C1 segment of cervical spinal cord (tissue), 14 donors: ENCODE data around the gene COL3A1.

Experiments
- DNase-seq, 14 donors: peaks; one replicate each; lab custom pipeline; 2025; lab: John Stamatoyannopoulos, UW

COL3A1 gene

DNA sequence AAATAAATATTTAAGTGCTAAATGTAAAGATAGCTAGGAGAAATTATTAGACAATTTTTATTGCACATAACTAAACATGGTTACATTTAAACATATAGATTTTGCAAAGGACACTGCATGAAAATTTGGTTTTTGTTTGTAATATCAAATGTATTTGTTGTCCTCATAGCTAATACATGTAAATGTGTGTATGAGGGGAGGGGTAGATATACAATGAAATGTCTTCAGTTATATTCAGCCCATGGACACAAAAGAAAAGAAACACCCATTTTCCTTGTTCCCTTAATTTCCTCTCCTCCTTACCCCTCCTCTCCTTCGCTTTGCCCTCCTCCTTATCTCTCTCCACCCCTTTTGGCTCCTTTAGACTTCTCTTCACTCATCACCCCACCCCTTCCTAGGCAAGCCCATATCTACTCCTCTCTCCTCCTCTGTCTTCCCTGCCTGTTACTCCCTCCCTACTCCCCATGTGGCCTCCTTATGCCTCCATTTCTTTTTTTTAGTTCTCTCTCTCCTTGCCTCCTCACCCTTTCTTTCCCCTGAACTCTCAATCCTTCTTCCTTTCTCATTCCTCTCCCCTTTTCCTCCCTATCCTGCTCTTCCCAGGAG, 1.4 kb downstream of the COL3A1 start:
- no peak for DNase-seq

DNA sequence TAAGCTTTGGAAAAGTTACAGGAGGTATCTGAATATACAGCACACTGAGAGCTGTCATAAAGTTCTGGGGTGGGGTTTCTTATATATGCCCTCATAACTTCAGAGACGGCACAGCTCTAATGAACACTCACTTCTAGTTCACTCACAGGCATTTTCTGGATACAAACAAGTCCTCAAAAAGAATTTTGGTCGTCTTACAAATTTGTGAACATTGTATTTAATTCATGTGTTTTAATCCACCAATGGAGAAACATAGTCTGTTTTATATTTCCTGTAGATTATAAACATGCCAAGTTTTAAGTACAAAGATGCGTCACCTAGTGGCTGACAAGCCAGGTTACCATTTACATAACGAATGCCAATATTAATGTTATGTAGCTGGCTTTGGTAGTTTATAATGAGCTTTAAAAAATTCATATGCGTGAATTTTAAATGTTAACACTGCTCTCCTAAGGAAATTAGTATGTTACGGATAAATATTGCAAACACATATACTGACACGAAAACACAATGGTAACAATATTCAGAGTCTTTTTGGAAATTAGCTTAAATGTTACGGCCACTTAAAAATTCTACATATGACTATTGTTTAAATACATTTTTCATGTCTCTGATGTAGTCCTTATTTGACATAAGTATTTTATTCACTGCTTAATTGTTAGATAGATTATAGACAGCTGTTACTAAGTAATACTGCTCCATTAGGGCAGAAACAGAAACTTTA, 2.5 kb downstream of the COL3A1 start:
- DNase-seq, result no peak

DNA sequence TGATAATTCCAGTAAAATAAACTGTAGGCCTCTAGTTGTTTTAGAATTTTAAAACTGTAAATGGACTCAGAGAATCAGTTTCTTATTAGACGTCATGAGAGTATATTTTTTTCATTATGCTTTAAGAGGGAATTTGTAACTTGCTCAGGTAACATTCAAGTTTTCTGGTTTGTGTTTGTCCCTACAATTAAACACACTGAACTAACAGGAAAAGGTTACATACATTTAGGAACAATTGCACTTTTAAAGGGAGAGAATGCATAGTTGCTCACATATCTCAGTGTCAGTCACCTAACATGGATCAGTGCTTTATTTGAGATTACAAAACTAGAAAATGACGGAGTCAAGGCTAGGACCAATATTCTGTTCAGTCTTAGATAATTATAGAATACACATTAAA, 3.1 kb downstream of the COL3A1 start:
- no peak for DNase-seq

DNA sequence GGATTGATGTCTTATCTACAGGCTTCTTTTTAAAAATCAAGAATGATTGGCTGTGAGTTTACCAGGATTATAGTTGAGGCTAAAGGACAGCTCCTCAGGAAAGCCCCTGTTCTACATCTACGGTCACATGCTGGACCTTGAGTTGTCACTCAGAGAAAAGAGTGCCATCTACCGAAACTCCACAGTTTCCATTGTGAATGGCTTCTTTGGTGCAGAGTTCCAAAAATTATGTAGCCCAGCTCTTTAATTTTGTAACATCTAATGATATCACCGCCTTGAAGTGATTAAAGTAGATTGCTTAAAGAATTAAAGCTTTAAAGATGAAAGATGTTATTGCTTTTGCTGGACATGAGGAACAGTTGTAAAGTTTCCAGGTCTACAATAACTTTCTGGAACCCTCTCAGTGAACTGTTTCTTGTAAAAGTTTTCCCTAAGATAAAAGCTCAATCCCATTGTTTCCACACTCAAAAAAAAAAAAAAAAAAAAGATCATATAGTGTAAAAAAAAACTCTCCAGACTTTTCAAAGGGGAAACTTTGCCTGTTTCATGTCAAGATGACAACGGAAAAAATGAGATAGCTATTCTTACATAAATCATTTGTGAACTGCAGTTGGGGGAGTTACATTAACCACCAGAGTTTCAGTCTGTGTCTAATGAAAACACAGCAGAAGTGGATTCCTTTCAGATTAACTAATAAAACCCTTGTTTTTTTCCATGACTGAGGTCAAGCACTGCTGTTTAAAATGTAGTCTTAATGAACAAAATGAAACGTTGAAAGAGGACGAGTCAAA, 4.3 kb downstream of the COL3A1 start:
- no peak for DNase-seq

DNA sequence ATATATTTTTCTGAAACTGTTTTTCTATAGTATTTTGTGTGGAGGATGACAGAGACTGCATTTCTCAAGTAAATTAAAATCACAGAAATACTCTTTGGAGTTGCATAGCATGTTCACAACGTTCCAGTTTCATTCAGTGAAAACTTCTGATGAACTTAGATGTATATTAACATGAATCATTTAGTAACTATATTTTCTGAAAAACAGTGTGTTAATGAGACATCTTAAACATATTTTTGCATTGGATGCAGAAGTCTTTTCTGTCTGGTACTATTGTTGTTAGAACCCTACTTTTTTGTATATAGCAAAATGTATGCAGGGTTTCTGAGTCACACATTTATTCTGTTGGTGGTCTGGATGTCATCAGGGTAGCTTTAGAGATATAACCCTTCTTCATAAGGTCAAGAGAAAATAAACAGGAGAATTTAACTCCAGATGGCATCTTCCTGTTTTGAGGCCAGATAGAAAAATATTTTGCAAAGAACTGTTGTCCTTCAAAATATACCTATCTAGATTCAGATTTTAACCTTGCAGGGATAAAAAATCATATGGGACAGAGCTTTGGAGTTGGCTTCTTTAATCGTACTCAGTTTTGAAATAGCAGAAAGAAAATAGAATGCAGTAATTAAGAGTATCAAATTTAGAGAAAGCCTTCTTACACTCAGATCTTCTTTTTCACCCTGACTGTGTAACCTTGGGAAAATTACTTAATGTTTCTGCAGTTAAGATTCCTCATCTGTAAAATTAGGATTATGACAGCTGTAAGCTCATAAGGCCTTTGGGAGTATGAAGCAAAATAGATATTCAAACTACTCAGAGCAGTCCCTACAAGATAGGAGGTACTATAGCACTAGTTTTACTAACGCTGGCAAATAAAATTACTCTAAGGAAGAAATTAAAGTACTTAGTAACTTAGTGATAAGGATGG, 5.3 kb downstream of the COL3A1 start:
- DNase-seq, result no peak

DNA sequence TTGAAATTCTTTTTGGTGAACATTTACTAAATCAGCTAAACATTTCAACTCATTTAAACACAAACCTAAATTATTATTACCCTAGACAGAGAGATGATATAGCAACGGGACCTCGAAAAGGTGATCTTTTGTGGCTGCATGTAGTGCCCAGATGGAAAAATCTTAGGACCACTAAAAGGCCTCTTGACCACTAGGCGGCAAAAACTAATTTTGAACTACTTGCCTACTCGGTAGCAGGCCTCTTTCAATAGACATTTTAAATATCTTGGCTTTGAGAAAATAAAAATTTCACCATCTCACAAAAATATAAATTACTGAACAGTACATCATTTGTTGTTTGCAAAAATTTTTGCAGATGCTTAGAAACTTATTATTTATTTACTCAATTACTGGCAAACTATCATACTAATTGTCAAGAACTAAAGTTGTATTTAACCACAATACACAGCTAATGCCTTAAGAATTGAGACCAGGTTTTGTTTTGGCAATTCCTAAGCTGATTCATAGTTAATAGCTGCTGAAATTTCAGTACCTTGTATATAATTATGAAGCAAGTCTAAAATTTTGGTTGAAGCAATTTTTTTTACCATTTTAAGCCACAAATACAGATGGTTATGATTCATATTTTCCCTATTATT, 9.4 kb downstream of the COL3A1 start:
- no peak for DNase-seq

DNA sequence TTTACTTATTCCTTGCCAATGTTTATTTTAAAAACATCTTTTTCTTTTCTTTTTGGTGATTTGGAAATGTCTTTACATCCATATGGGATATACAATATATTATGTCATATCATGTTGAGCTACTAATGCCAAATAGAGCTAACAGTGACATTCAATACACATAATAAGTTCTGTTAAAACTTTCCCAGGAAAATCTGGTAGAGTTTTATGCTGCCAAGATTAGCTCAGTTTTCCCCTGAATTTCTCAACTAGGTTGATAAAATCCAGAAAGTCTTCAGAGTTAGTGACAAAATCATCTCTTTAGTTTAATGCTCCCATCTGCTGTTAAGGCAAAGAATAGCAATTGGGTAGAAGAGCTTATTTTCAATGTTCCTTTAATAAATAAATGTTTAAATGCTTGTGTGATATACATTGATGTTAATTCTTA, 9.9 kb downstream of the COL3A1 start:
- DNase-seq, result no peak

DNA sequence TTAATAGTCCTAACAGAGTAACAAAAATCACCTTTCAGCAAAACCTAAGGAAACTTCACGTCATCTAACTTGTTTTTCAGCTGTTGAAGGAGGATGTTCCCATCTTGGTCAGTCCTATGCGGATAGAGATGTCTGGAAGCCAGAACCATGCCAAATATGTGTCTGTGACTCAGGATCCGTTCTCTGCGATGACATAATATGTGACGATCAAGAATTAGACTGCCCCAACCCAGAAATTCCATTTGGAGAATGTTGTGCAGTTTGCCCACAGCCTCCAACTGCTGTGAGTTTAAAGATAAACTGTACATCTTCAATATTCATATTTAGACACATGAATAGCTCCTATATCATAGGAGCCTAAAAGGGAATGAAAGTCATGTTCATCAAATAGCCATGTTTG, 10.5 kb downstream of the COL3A1 start:
- DNase-seq, result no peak

DNA sequence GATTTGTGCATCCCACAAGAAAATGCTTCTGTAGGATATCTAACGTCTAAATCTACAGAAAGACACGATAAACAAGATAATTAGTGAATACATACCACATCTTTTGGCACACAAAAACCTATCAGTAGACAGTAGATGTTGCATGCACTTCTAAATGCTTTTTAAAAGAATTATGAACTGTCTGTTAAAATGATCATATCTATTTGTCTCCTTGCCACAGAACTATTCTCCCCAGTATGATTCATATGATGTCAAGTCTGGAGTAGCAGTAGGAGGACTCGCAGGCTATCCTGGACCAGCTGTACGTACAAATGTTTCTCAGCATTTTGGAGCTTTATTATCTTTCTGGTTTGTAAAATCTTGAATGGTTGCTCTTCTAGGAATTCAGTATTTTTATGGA, 12.7 kb downstream of the COL3A1 start:
- DNase-seq, result no peak

DNA sequence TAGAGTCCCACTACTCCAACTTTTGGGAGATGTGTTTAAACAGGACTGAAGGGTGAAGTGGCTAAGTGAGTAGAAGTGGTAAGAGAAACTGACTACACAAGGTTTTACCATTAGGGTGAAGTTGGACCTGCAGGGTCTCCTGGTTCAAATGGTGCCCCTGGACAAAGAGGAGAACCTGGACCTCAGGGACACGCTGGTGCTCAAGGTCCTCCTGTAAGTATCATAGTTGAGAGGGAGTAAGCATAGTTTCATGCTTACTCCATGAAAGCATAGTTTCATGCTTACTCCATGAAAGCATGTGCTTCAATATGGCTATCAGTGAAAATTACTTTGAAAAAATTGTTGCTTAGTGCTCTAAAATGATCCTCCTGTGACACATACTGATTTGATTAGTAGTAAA, 19.1 kb downstream of the COL3A1 start:
- no peak for DNase-seq

DNA sequence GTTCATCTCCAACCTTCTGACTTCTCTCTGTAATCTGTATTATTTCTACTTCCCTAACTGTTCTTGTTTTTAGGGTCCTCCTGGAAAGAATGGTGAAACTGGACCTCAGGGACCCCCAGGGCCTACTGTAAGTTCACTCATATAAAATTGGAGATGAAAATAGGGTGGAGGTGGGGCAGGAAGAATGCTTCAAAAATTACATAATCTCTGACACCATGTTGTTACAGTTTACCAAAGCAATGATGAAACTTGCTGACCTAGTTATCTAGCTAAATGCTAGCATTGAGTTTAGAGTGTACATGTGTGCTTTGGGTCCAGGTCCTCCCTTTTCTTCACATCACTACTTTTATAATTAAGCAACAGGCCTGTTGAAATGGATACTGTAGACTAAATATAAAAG, 23.1 kb downstream of the COL3A1 start:
- DNase-seq, result no peak

DNA sequence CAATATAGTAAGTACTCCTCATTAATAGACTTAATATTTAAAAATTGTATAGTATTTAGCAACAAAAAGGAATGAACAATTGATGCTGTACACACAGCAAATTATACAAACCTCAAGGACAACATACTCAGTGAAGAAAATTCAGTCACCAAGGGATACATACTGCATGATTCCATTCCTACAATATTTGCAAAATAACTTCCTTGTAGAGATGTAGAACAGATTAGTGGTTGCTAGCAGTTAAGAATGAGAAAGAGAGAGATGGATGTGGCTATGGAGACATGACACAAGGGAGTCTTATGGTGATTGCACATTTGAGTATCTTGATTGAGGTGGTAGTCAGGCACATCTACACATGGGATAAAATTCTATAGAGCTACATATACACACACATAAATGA, 26.0 kb downstream of the COL3A1 start:
- DNase-seq, result no peak

DNA sequence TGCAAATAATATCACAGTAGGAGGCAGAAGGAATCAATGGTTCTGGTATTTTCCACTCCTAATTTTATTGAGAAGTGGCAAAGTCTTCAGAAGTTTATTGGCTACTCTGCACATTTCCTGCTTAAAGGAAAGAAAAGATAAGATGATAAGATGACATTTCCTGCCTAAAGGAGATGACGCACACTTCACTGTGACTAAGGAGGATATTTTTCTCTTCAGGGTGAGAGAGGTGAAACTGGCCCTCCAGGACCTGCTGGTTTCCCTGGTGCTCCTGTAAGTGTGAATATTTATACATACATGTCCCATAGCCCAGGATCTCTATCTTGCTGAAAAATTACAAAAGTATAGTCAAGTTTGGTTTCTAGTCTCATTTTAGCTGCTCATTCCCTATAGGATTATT, 27.9 kb downstream of the COL3A1 start:
- DNase-seq, result no peak

DNA sequence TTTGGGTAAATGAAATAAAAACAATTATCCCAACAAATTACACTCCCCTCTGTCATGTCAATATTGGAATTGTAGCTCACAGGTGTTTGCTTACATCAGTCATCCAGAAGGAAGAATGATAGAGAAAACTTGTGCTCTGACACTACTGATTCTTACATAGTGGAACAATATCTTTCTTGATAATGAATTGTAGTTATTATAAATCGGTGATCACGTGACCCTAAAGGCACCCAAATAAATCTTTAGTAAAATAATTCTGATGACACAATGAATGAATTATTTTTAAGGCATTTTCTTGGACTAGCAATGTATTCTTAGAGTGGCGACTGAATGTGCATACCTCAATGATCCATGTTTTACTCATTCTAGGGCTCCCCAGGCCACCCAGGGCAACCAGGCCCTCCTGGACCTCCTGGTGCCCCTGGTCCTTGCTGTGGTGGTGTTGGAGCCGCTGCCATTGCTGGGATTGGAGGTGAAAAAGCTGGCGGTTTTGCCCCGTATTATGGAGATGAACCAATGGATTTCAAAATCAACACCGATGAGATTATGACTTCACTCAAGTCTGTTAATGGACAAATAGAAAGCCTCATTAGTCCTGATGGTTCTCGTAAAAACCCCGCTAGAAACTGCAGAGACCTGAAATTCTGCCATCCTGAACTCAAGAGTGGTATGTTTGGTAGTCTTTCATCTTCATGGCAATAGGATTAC, 34.5 kb downstream of the COL3A1 start:
- no peak for DNase-seq

DNA sequence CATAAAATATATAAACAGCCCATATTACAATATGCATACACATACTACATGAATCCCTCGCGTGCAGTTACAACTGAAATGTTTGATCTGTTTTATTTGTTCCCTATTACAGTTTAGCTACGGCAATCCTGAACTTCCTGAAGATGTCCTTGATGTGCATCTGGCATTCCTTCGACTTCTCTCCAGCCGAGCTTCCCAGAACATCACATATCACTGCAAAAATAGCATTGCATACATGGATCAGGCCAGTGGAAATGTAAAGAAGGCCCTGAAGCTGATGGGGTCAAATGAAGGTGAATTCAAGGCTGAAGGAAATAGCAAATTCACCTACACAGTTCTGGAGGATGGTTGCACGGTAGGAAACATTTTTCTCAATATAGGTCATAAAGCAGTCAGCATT, 36.4 kb downstream of the COL3A1 start:
- no peak for DNase-seq

DNA sequence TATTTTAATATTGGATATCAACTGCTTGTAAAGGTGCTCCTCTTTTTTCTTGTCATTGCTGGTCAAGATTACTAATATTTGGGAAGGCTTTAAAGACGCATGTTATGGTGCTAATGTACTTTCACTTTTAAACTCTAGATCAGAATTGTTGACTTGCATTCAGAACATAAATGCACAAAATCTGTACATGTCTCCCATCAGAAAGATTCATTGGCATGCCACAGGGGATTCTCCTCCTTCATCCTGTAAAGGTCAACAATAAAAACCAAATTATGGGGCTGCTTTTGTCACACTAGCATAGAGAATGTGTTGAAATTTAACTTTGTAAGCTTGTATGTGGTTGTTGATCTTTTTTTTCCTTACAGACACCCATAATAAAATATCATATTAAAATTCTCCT, 38.2 kb downstream of the COL3A1 start:
- no peak for DNase-seq

DNA sequence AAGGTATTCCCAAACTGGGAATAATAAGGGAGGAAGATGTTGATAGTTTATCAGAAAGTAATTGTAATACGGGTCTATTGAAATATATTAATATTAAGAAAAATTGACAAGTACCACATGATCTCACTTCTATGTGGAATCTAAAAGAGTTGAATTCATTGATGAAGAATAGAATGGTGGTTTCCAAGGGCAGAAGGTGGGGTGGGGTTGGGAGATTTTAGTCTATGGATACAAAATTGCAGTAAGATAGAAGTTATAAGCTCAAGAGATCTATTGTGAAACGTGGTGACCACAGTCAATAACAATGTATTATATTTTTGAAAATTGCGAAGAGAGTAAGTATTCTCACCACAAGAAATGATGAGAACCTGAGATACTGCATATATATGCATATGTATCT, 38.9 kb downstream of the COL3A1 start:
- no peak for DNase-seq

DNA sequence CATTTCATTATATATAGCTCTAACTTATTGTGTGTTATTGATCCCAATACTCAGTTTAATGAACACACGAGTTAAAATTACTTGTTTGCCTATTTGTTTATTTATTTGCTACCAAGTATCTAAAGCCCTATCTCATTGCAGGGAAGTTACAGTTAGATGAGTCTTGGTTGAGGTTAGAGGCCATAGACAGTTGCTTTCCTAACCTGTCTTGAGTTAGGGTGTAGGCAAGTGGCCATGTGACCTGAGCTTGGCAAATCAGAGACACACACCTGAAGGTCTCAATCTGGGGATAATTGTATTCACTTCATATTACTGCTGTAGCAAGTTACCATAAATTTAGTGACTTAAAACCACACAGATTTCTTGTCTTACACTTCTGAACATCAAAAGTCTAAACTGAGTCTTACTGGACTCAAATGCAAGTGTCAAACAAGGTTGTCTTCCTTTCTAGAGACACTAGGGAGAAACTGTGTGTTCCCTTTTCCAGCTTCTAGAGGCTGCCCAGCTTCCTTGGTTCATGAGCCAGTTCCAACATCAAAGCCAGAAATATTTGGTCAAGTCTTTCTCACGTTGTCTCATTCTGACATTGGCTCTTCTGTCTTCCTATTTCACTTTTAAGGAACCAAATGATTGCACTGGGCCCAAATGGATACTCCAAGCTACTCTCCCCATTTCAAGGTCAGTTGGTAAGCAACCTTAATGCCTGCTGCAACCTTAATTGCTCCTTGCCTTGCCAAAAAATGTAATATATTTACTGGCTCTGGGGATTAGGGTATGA, 39.7 kb downstream of the COL3A1 start:
- DNase-seq, result no peak

DNA sequence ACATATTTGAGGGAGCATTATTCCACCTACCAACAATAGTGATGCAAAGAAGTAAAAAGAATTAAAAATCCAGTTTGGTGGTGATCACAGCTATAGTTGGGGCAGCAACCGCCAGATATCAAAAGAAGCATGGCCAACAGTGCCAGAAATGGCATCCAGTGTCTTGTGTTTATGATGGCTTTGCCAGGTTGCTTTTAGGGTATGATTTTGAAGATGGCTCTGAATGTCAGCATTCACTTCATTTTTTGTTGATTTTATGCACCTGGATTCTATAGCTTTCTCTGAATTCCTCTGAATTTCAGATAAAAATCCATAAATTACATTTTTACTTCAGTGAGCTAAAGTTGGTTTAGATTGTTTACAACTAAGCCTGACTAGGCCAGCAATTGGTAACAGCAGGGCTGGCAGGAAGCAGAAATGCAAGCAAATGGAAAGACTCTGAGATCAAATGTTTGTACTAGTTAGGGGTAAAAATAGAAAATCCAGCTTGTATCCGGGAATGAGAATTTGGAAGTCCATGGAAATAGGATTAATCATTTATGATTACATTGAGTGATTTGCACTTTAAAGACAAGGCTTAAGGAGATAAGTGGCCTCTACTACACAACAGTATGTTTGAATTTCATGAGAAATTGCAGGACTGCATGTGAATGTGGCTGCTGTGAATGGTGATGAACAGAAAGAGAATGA, 40.4 kb downstream of the COL3A1 start:
- no peak for DNase-seq
